Measurements from ENCODE around the gene THOC7. TPM values are rescaled to one million over a fixed set of nuclear protein-coding genes. Genes with fewer than 3 reads are reported as not detected.

The THOC7 gene
- total RNA-seq, 1 donor from 2014 or later, result 103 TPM

- Mint-ChIP-seq H3K9me3 (no peaks in the 10 kb centered on the region), H3K27me3 (ENCODE audit: low read depth) (no peaks in the 10 kb centered on the region), H3K36me3 (ENCODE audit: low read depth) (peaks cover 51% of the 10 kb centered on the region), H3K27ac (peak overlapping the region; percentile 25), H3K4me1 (ENCODE audit: low read depth) (peaks cover 41% of the 10 kb centered on the region), H3K4me3 (ENCODE audit: low read depth) (no peak overlapping the region)
- DNase-seq (ENCODE audit: low spot score), result no peak
- intact Hi-C loops (cut with micrococcal nuclease), result loop anchor here (1.0 kb wide), 1 partner anchor 11 kb away; no protein-coding TSS in a partner anchor
Observed at GRCh38 chr3:63900010-63900409, 36.4 kb upstream of the THOC7 start.

DNA sequence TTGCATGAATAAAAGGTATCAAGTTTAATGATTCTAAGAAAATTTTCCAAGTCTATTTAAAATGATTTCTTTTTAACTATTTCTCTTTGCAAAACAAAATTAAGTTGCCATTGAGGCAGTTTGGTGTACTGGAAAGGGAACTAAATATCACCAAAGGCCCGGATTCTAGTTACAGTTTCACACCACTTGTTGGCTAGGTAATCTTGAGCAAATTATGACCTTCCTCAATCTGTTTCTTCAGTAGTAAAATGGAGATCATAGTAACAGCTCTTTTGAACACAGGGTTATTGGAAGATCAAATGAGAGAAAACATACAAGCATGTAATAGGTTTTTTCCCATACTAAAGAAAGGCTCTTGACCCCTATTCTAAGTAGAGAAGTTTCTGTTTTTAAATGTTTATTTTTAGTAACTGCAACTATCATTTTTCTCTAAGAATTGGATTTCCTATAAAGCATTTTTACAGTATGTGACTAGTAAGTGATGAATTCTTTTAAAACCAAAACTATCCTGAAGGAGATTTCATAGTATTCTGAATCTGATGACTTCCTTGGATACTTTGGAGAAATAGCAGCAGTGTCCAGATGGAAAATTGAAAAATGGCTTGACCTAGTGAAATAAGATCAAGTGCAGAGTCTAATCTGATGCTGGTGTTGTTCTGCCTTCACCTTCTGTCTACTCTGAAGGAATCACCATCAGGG lies 32.9 kb upstream of the THOC7 start:
- no peak overlapping the region for H3K4me3 Mint-ChIP-seq (ENCODE audit: low read depth)
- H3K27ac Mint-ChIP-seq, result no peak overlapping the region
- peaks cover 38% of the 10 kb centered on the region for H3K4me1 Mint-ChIP-seq (ENCODE audit: low read depth)
- DNase-seq (ENCODE audit: low spot score), result no peak
- H3K9me3 Mint-ChIP-seq, result no peaks in the 10 kb centered on the region
- no peaks in the 10 kb centered on the region for H3K27me3 Mint-ChIP-seq (ENCODE audit: low read depth)
- intact Hi-C loops (cut with micrococcal nuclease), result loop anchor here (2.0 kb wide), 1 partner anchor 14 kb away; no protein-coding TSS in a partner anchor
- H3K36me3 Mint-ChIP-seq (ENCODE audit: low read depth), result peaks cover 40% of the 10 kb centered on the region

DNA sequence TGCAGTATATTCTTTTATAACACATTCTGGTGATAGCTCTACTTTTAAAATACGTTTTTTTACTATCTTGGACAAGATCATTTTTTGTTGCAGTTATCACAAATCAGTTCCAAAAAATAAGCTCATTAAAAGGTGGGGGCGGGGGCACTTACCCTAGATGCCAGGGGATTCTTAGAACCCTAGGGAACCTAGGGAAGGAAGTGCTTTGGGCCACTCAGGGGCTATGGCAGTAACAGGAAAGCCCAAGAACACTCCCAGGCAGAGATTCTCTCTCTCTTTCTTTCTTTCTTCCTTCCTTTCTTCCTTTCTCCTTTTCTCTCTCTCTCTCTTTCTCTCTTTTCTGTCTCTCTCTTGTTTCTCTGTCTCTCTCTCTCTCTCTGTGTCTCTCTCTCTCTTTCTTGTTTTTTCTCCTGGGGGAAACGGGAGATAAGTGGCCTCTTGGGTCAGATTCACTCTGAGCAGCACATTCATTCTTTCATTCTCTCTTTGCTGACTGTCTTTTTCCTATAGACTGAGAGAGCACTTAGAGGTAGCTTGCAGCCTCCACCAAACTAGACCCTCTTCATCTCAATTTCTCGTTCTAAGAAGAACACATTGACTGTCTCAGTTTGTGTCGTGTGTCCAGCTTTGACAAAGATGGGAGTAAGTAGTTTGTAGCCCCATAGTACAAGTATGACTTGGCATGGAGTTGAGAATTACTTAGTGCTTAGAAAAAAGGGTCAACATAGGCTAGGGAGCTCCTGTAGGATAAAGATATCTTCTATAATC lies 32.0 kb upstream of the THOC7 start:
- no peak for DNase-seq (ENCODE audit: low spot score)
- peaks cover 36% of the 10 kb centered on the region for H3K36me3 Mint-ChIP-seq (ENCODE audit: low read depth)
- peak overlapping the region; percentile 66 for H3K27ac Mint-ChIP-seq
- intact Hi-C loops (cut with micrococcal nuclease), result loop anchor here (2.0 kb wide), 2 partner anchors 15 to 23 kb away; no protein-coding TSS in a partner anchor
- H3K27me3 Mint-ChIP-seq (ENCODE audit: low read depth), result no peaks in the 10 kb centered on the region
- H3K4me3 Mint-ChIP-seq (ENCODE audit: low read depth), result no peak overlapping the region
- no peaks in the 10 kb centered on the region for H3K9me3 Mint-ChIP-seq
- peaks cover 37% of the 10 kb centered on the region for H3K4me1 Mint-ChIP-seq (ENCODE audit: low read depth)

- H3K27me3 Mint-ChIP-seq (ENCODE audit: low read depth), result no peaks in the 10 kb centered on the region
- peaks cover 27% of the 10 kb centered on the region for H3K4me1 Mint-ChIP-seq (ENCODE audit: low read depth)
- intact Hi-C loops (cut with micrococcal nuclease), result no loop called here
- H3K27ac Mint-ChIP-seq, result no peak overlapping the region
- H3K9me3 Mint-ChIP-seq, result no peaks in the 10 kb centered on the region
- H3K4me3 Mint-ChIP-seq (ENCODE audit: low read depth), result no peak overlapping the region
- DNase-seq (ENCODE audit: low spot score), result no peak
- peaks cover 15% of the 10 kb centered on the region for H3K36me3 Mint-ChIP-seq (ENCODE audit: low read depth)
Observed at GRCh38 chr3:63892773-63893352, 29.3 kb upstream of the THOC7 start.

DNA sequence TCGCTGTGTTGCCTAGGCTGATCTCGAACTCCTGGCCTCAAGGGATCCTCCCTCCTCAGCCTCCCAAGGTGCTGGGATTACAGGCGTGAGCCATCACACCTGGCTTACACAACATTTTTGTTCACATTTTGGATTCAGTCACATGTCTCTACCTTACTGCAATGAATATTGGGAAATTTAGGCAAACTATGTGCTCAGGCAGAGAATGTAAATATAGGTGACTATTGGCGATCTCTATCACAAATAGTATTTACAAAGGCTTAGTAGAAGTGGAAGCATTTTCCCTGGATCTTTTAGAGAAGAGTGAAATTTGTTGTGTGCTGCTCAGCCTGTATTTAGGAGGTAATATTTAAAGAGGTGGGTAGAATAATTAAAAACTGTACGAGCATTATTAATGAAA lies 27.9 kb upstream of the THOC7 start:
- Mint-ChIP-seq H3K9me3 (no peaks in the 10 kb centered on the region), H3K27me3 (ENCODE audit: low read depth) (no peaks in the 10 kb centered on the region), H3K4me3 (ENCODE audit: low read depth) (no peak overlapping the region), H3K36me3 (ENCODE audit: low read depth) (peaks cover 8% of the 10 kb centered on the region), H3K27ac (no peak overlapping the region), H3K4me1 (ENCODE audit: low read depth) (peaks cover 24% of the 10 kb centered on the region)
- DNase-seq (ENCODE audit: low spot score), result no peak
- intact Hi-C loops (cut with micrococcal nuclease), result no loop called here

- no peak for DNase-seq (ENCODE audit: low spot score)
- Mint-ChIP-seq H3K9me3 (no peaks in the 10 kb centered on the region), H3K4me1 (ENCODE audit: low read depth) (peaks cover 18% of the 10 kb centered on the region), H3K36me3 (ENCODE audit: low read depth) (peaks cover 14% of the 10 kb centered on the region), H3K4me3 (ENCODE audit: low read depth) (no peak overlapping the region), H3K27ac (no peak overlapping the region), H3K27me3 (ENCODE audit: low read depth) (no peaks in the 10 kb centered on the region)
- intact Hi-C loops (cut with micrococcal nuclease), result no loop called here
Observed at GRCh38 chr3:63886858-63887257, 23.3 kb upstream of the THOC7 start.

DNA sequence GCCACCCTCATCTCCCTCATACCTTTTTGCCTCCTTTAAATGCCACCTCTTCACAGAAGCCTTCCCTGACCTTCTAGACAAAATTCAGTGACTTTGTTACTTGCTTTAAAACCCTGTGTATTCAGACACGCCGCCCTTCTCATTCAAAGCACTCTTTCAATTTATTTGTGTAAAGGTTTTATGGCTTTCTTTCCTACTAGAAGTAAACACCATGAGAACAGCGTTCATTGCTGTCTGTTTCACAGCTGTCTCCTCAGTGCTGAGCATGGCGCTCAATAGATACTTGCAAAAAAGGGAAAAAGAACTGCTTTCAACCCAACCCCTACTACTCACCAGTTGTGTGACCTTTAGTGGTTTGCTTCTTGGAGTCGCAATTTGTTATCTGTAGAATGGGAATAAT lies 17.0 kb upstream of the THOC7 start:
- H3K4me1 Mint-ChIP-seq (ENCODE audit: low read depth), result peaks cover 38% of the 10 kb centered on the region
- H3K36me3 Mint-ChIP-seq (ENCODE audit: low read depth), result peaks cover 6% of the 10 kb centered on the region
- no peaks in the 10 kb centered on the region for H3K9me3 Mint-ChIP-seq
- no peak for DNase-seq (ENCODE audit: low spot score)
- no peak overlapping the region for H3K27ac Mint-ChIP-seq
- no peak overlapping the region for H3K4me3 Mint-ChIP-seq (ENCODE audit: low read depth)
- intact Hi-C loops (cut with micrococcal nuclease), result no loop called here
- H3K27me3 Mint-ChIP-seq (ENCODE audit: low read depth), result no peaks in the 10 kb centered on the region

DNA sequence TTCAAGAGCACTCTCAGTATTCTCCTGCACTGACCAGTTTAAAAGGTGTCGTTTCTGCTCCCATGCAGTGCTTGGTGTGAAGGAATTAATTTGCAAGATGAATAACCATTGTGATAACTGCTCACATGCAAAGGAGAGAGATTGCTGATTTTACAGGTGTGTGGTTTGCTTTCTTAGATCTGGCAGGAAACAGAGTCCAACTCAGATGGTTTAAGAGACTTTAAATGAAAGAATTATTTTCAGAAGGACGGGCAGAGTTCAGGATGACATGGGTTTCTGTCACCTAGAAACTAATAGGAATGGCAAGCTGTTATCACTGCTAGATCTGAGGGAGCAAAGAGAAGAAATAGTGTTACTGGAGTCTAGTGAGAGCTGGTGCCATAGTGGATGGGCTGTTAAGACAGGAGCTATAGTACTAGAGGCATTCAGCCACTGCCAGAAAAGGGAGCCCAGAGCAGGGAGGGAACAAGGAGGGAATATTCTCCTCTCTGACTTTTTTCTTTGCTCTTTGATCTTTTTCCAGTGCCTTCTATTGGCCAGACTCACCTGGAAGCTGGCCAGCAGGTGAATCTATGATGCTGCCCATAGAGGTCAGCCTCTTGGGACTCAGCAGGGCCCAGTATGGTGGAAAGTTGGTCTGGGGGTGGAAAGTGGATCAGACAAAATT lies 14.9 kb upstream of the THOC7 start:
- intact Hi-C loops (cut with micrococcal nuclease), result no loop called here
- Mint-ChIP-seq H3K36me3 (ENCODE audit: low read depth) (peaks cover 8% of the 10 kb centered on the region), H3K27ac (no peak overlapping the region), H3K4me1 (ENCODE audit: low read depth) (peaks cover 34% of the 10 kb centered on the region), H3K4me3 (ENCODE audit: low read depth) (no peak overlapping the region), H3K27me3 (ENCODE audit: low read depth) (no peaks in the 10 kb centered on the region), H3K9me3 (no peaks in the 10 kb centered on the region)
- DNase-seq (ENCODE audit: low spot score), result no peak

GRCh38 chr3:63877737-63878393 lies 14.3 kb upstream of the THOC7 start:
- DNase-seq (ENCODE audit: low spot score), result no peak
- H3K9me3 Mint-ChIP-seq, result no peaks in the 10 kb centered on the region
- no peaks in the 10 kb centered on the region for H3K27me3 Mint-ChIP-seq (ENCODE audit: low read depth)
- H3K27ac Mint-ChIP-seq, result no peak overlapping the region
- intact Hi-C loops (cut with micrococcal nuclease), result no loop called here
- H3K4me1 Mint-ChIP-seq (ENCODE audit: low read depth), result peaks cover 34% of the 10 kb centered on the region
- H3K36me3 Mint-ChIP-seq (ENCODE audit: low read depth), result peaks cover 8% of the 10 kb centered on the region
- H3K4me3 Mint-ChIP-seq (ENCODE audit: low read depth), result no peak overlapping the region

DNA sequence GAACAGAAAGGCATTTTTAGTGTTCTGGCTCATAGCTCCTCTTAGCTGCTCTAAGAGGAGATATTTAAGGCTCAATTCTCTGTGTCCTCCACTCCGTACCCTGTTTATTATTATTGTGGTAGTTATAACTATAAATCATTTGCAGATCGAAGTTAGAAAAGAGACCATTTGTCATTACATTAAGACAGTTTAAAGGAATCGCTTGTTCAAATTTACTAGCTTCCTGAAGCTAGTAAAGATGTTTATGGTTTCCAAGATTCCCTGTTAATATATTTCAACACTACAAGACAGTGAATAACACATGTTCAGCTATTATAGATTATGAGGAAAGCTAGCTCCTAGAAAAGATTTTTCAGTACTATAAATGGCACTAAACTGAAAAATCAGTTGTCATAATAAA lies 12.7 kb upstream of the THOC7 start:
- Mint-ChIP-seq H3K4me3 (ENCODE audit: low read depth) (no peak overlapping the region), H3K9me3 (no peaks in the 10 kb centered on the region), H3K27ac (no peak overlapping the region), H3K4me1 (ENCODE audit: low read depth) (peaks cover 43% of the 10 kb centered on the region), H3K27me3 (ENCODE audit: low read depth) (no peaks in the 10 kb centered on the region), H3K36me3 (ENCODE audit: low read depth) (peaks cover 12% of the 10 kb centered on the region)
- DNase-seq (ENCODE audit: low spot score), result no peak
- intact Hi-C loops (cut with micrococcal nuclease), result no loop called here

DNA sequence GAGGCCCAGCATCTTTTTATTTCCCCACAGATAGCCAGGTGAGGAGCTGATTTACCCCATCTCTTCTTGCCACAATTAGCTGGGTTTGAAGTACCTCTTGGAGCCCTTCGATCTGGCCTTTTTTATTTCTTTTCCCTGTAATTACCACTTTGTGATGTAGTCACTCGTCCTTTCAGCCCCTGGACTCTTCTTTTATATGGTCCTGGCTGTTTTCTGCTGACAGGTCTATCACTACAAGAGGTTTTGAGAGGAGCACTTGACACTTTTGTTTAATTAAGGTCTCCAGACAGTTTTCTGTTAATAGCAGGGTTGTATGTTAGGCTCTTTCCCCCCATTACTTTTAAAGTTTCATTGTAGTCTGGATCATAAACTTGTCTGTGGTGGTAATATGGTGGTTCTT lies 11.9 kb upstream of the THOC7 start:
- H3K4me1 Mint-ChIP-seq (ENCODE audit: low read depth), result peaks cover 43% of the 10 kb centered on the region
- H3K36me3 Mint-ChIP-seq (ENCODE audit: low read depth), result peaks cover 17% of the 10 kb centered on the region
- intact Hi-C loops (cut with micrococcal nuclease), result no loop called here
- H3K9me3 Mint-ChIP-seq, result no peaks in the 10 kb centered on the region
- H3K4me3 Mint-ChIP-seq (ENCODE audit: low read depth), result no peak overlapping the region
- no peak for DNase-seq (ENCODE audit: low spot score)
- H3K27ac Mint-ChIP-seq, result no peak overlapping the region
- H3K27me3 Mint-ChIP-seq (ENCODE audit: low read depth), result no peaks in the 10 kb centered on the region

GRCh38 chr3:63874769-63875168 lies 11.2 kb upstream of the THOC7 start:
- Mint-ChIP-seq H3K27me3 (ENCODE audit: low read depth) (no peaks in the 10 kb centered on the region), H3K4me1 (ENCODE audit: low read depth) (peaks cover 41% of the 10 kb centered on the region), H3K27ac (no peak overlapping the region), H3K36me3 (ENCODE audit: low read depth) (peaks cover 18% of the 10 kb centered on the region), H3K9me3 (no peaks in the 10 kb centered on the region), H3K4me3 (ENCODE audit: low read depth) (no peak overlapping the region)
- intact Hi-C loops (cut with micrococcal nuclease), result no loop called here
- no peak for DNase-seq (ENCODE audit: low spot score)

Measured in activated T-helper 2 cell treated with anti-CD3 and anti-CD28 coated beads, Interferon-gamma antibody, Interleukin-2, Interleukin-4, amounts not matched to agents 10 μg/mL and 5 μg/mL and 100 μg/mL, durations not matched to agents 14 hours and 24 hours and 36 hours (primary cell).